Measurements from ENCODE around the gene FAM107B. TPM values are rescaled to one million over a fixed set of nuclear protein-coding genes. Genes with fewer than 3 reads are reported as not detected.

Gene FAM107B
- total RNA-seq, 1 experiment from 2014 or later = 24.5 TPM

GRCh38 chr10:14623931-14624330 is 150.8 kb downstream of the FAM107B start:
- Histone ChIP-seq H2BK15ac (ENCODE audit: low read depth, low read length) (no peak overlapping the region), H2AK5ac (ENCODE audit: insufficient read length, low read length) (no peak overlapping the region), H4K91ac (ENCODE audit: insufficient read length, low read depth, low read length) (no peak overlapping the region), H3K27me3 (ENCODE audit: insufficient read depth, low read length) (no peaks in the 10 kb centered on the region), H3K23me2 (ENCODE audit: insufficient read length, low read depth, low read length, poor library complexity, severe bottlenecking) (no peaks in the 10 kb centered on the region), H3K18ac (ENCODE audit: insufficient read length, low read depth, low read length) (no peak overlapping the region), H3K4ac (ENCODE audit: low read depth, low read length) (no peak overlapping the region), H2BK5ac (ENCODE audit: insufficient read length, low read length) (no peak overlapping the region), H3K79me2 (ENCODE audit: insufficient read depth, low read length) (no peaks in the 10 kb centered on the region), H3K9ac (ENCODE audit: extremely low read depth, insufficient read length, low read length) (no peak overlapping the region), H3K79me1 (ENCODE audit: insufficient read depth, low read depth, low read length, poor library complexity, severe bottlenecking) (no peaks in the 10 kb centered on the region), H3K27ac (ENCODE audit: insufficient read length, low read depth, low read length) (no peak overlapping the region), H2BK20ac (ENCODE audit: low read depth, low read length, poor library complexity, severe bottlenecking) (no peak overlapping the region), H4K5ac (ENCODE audit: insufficient read length, low read depth, low read length) (no peak overlapping the region), H2BK120ac (ENCODE audit: low read depth, low read length, poor library complexity, severe bottlenecking) (no peak overlapping the region), H3K23ac (ENCODE audit: insufficient read length, low read depth, low read length) (no peak overlapping the region), H4K8ac (replicated peaks; ENCODE audit: insufficient read length, low read depth, low read length) (no peak overlapping the region), H3K14ac (ENCODE audit: insufficient read depth, low read length) (no peak overlapping the region), H3K4me2 (ENCODE audit: insufficient read depth, insufficient read length, low read length) (no peak overlapping the region), H2BK12ac (ENCODE audit: insufficient read length, low read depth, low read length) (no peak overlapping the region), H3T11ph (ENCODE audit: low read length) (no peak overlapping the region), H3K9me3 (ENCODE audit: control insufficient read depth, low read depth, low read length) (no peaks in the 10 kb centered on the region), H3K4me1 (ENCODE audit: insufficient read depth, low read length) (no peaks in the 10 kb centered on the region), H4K20me1 (ENCODE audit: control insufficient read depth, insufficient read depth, insufficient read length) (no peaks in the 10 kb centered on the region), H3K56ac (ENCODE audit: insufficient read length, low read depth, low read length) (no peak overlapping the region), H2AFZ (ENCODE audit: low read length) (no peak overlapping the region)
- Mint-ChIP-seq H3K4me1 (peaks cover 8 to 12% of the 10 kb centered on the region in 2 experiments), H3K36me3 (ENCODE audit: insufficient read depth in 1 of 3, low read depth in 3 of 3) (no peaks in the 10 kb centered on the region), H3K27me3 (ENCODE audit: low read depth) (peaks cover 2% of the 10 kb centered on the region; the same call in 1 of the 2 replicates), H3K27ac (no peak overlapping the region), H3K4me3 (no peak overlapping the region), H3K9me3 (no peaks in the 10 kb centered on the region)
- no CpG with 5 or more reads among the region's 3 CpGs for WGBS (ENCODE audit: extremely low coverage, insufficient read length, low lambda C conversion rate)
- TF ChIP-seq CTCF (conservative IDR thresholded peaks at IDR 0.05) = no peak
- DNase-seq = no peak

Data from H9 (cell line).